ENCODE data around the gene RASD1.

Gene RASD1

DNA sequence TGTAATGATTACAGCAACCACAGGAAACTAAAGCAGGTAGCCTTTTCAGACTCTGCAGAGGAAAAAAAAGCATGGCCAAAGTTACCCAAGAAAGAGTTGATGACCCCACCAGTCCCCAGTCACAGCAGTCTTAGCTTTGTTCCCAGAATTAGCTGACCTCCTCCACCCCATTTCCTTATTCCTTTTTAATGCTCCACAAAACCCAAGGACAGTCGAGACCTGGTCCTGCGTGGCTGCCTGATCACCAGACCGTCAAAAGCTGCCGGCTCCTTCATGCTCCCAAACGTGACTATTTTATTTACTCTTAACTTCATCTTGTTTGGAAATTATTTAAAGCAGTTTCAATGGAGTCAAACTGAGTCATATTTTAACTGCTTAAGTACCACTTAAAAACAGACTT lies 48.1 kb downstream of the RASD1 start:
- Histone ChIP-seq H3K27ac (no peak overlapping the region), H3K4me3 (no peak overlapping the region)
- DNase-seq (ENCODE audit: low spot score) = no peak
- TF ChIP-seq, protein P1, sequence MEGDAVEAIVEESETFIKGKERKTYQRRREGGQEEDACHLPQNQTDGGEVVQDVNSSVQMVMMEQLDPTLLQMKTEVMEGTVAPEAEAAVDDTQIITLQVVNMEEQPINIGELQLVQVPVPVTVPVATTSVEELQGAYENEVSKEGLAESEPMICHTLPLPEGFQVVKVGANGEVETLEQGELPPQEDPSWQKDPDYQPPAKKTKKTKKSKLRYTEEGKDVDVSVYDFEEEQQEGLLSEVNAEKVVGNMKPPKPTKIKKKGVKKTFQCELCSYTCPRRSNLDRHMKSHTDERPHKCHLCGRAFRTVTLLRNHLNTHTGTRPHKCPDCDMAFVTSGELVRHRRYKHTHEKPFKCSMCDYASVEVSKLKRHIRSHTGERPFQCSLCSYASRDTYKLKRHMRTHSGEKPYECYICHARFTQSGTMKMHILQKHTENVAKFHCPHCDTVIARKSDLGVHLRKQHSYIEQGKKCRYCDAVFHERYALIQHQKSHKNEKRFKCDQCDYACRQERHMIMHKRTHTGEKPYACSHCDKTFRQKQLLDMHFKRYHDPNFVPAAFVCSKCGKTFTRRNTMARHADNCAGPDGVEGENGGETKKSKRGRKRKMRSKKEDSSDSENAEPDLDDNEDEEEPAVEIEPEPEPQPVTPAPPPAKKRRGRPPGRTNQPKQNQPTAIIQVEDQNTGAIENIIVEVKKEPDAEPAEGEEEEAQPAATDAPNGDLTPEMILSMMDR (IDR thresholded peaks at IDR 0.05) = no peak

DNA sequence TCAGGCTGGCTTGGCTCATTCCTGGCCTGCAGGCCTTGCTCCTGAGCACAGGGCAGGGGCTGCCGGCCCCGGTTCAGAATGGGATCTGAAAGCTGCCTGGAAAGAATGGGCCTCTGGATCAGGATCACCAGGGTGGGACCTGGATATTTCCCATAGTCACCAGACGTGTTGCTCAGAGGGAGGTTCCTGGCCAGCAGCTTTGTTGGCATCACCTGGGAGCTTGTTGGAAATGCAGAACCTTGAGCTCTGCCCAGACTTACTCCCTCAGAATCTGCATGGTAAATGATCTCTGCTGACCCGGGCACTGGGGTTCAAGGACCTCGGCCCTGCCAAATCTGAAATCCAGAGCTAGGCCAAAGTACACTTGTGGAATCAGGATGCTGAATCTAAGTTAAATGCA lies 48.9 kb downstream of the RASD1 start:
- Histone ChIP-seq H3K4me3 (no peak overlapping the region), H3K27ac (no peak overlapping the region)
- no peak for DNase-seq (ENCODE audit: low spot score)
- TF ChIP-seq, protein P1 (IDR thresholded peaks at IDR 0.05) = no peak

DNA sequence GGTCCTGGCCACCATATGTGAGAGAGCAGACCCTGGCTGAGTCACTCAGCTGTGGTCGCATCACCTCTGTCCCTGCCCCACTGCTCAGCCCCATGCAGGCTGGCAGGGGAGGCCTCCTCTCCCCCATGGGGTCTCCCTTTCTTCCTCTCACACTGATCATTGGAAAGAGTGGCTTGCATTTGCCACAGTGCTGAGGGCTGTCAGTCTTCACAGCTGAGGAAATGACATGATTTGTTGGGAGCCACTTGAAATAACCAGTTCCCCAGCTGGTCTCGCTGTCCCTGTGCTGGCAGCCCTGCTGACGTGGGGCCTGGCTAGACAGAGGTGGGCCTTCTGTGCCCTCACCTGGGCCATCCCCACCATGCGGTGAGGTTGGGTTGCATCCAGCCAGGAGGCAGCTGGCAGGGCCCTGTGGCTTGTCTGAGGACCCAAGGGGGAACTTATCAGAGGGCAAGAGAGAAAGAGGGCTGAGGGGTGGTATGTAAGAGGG lies 49.5 kb downstream of the RASD1 start:
- Histone ChIP-seq H3K27ac (no peak overlapping the region), H3K4me3 (no peak overlapping the region)
- no peak for DNase-seq (ENCODE audit: low spot score)
- TF ChIP-seq, protein P1 (IDR thresholded peaks at IDR 0.05) = no peak

DNA sequence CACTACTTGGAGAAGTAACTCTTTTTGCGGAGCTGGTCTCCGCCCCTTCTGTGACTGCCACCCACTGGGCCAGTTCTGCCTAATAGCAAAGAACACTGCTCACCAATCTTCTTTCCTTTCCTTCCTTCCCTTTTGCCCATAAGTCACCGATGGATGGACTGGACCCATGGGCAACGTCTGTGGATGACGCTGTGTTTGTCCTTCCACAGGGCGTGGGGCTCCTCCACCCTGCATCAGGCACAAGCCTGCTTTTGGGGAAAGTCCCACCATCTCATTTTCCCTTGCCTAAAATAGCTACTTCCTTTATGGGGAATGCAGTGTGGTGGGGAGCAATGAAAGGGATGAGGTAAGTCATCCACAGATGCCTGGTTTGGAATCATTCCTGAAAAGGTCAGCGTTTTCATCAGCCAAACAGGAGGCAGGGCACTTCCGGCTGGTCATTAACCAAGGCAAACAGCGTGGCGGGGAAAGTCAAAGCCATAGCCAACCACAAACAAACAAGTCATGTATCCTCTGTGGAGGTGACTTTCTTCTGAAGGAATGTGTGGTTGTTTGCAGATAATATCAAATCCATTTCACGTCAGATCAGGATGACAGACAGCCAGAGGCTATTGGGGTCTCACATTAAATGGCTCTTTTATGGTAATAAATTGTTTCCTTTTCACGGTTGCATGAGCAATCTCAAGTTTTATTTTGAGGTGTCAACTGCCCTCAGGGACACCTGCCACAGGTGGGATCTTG lies 50.1 kb downstream of the RASD1 start:
- DNase-seq (ENCODE audit: low spot score) = no peak
- TF ChIP-seq, protein P1 (IDR thresholded peaks at IDR 0.05) = no peak
- no peak overlapping the region for H3K4me3 ChIP-seq
- H3K27ac ChIP-seq = peak overlapping the region in 1 of 2 donors; percentile 16

DNA sequence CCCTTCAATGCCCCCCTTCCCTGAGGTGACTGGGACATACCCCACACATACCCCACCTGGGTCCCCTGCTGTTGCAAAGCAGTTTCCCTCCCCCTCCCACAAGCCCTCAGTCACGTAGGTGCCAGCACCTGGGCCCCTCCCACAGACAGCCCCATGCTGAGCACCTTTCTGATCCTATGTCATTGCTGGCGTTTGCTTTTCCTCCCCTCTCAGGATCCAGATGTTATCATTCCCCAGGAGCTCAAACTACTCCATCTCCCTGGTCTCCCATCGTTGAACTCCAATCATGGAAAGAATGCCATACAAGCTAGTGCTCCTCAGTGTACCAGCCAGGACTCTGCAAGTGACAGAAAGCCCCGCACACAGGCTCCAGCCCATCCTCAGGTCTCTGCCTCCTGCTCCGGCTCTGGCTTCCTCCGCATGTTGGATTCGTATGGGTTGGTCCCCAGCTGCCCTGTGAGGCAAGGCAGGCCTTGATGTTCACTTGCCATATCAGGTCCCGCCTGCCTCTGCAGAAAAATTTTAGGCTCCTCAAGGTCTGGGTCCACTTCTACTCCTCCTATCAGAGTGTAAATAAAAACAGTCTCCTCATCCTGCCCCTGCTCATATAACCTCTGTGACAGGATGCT lies 50.8 kb downstream of the RASD1 start:
- no peak for DNase-seq (ENCODE audit: low spot score)
- H3K27ac ChIP-seq = peak overlapping the region in 1 of 2 donors; percentile 16
- TF ChIP-seq, protein P1 (IDR thresholded peaks at IDR 0.05) = no peak
- no peak overlapping the region for H3K4me3 ChIP-seq

Data from coronary artery (tissue), 2 donors.